Endometrial microvascular endothelial cells (primary cell): ENCODE data around the gene GSTT2. TPM values are rescaled to one million over a fixed set of nuclear protein-coding genes. Genes with fewer than 3 reads are reported as not detected.
"Not testable (repeated sequence)": the region's sequence is repeated elsewhere in the genome, so short reads cannot be mapped to it uniquely, and the experiment has no call there.

Experiments
- in situ Hi-C: cut with HindIII; loops from 2 replicates; pipeline ENCODE4 v1.10.0; 2017; ENCODE audit warnings: low sequenced_read_pairs, low pct_unique_long_range_greater_than_20kb; ENCODE audit errors: inconsistent ontology term
- total RNA-seq: library from RNA; depleted of rRNA; stranded (reverse); fragments of >200 nt; gene quantifications from one replicate; pipeline ENCODE4 v1.2.3, GENCODE V29; 2015; ENCODE audit errors: inconsistent ontology term

GSTT2 gene
- total RNA-seq, 1 donor from 2014 or later, result 0.56 TPM

GRCh38 chr22:23970816-23971486 lies 9.0 kb upstream of the GSTT2 start:
- in situ Hi-C loops, result no loop called here

DNA sequence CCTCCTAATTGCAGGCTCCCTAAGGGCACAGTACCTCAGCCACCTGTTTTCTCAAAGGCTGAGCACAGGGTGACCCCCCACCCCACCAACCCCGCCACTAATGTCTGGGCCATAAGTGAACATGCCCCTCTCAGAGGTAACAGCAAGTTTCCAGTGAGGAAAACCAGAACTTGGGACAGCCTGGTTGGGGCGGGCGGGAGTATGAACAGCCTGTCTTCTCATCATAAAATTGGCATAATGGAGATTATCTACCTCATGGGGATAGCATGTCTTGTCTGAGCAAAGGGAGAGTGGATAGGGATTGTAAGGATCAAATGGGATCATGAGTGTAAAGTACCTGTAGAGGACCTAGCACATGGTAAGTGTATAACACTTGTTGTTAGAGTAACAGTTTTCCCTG lies 8.0 kb upstream of the GSTT2 start:
- in situ Hi-C loops, result not testable (repeated sequence)

- in situ Hi-C loops, result not testable (repeated sequence)
These were observed 5.6 kb upstream of the GSTT2 start, which contains the start of gene DDT for GRCh38 chr22:23974345-23974744. Gene DDT (minus strand): TSS chr22:23974441. CDS start chr22:23974414, 27 bp downstream.

- in situ Hi-C loops, result not testable (repeated sequence)
These were observed 5.0 kb upstream of the GSTT2 start for GRCh38 chr22:23974836-23975352.

DNA sequence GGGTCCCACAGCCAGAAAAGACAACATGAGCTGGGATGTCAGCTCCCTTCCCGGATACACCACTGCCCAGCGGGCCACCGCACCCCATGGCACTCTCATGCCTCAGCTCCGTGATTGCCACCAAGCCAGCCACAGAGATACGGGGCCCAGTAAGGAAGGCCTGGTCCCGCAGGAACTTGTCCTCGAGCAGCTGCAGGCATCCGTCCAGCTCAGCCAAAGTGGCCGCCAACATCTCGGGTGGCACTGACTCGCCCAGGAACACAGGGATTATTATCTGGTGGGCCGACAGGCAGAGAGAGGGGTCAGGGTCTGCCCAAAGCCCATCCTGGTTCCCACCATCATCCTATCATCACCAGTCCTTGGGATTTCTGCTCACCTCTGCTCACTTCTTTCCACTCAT lies 2.6 kb upstream of the GSTT2 start:
- in situ Hi-C loops, result not testable (repeated sequence)

- in situ Hi-C loops, result not testable (repeated sequence)
These were observed 633 bp downstream of the GSTT2 start for GRCh38 chr22:23980567-23980966.

GRCh38 chr22:23984430-23984829 lies 4.5 kb downstream of the GSTT2 start:
- in situ Hi-C loops, result no loop called here

DNA sequence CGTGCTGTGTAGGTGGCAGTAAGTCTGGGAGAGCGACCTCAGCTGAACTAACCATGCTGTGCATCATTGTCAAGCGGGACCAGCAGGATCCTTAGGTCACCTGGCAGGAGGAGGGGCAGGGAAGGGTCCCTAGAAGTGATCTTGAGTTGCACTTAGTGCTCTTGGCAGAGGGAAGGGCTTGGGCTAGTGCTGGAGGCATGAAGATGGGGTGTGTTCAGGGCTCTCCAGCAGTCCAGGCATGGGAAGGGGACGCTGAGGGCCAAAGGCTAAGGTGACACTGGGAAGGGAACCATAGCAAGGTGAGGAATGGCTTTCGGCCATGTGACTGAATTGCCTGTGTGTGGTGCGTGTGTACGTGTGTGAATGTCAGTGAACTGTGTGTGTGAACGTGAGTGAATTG lies 6.2 kb downstream of the GSTT2 start:
- in situ Hi-C loops, result not testable (repeated sequence)

- in situ Hi-C loops, result not testable (repeated sequence)
These were observed 6.7 kb downstream of the GSTT2 start for GRCh38 chr22:23986538-23987178.

DNA sequence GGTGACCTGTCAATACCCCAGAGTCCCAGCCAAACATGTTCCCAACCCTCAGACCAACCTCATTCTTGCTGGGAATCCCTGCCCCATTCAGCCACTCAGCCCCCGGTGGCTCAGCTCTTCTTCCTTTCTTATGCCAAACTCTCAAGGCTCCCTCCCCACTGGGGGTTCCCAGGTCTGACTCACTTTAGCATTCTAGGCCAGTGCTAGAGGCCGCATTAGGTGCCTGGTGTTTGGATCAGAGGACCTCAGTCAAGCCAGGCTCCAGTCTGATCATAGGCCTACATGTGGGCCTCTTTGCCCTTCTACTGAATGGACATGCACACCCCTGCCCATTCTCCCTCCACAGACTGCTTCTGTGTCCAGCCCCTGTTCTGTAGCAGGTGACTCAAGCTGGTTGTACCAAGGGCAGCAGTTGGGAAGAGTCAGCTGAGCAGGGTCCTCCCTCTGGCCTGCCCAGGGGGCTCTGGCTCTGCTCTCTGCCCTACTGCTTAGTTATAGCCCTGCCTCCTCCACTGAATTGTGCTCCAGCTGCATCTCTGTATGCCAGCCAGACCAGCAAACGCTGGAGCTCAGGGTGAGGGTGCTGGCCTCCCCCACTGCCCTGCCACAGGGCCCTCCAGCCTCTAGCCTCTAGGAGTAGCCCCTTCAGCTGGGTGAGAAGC lies 9.8 kb downstream of the GSTT2 start:
- in situ Hi-C loops, result not testable (repeated sequence)

DNA sequence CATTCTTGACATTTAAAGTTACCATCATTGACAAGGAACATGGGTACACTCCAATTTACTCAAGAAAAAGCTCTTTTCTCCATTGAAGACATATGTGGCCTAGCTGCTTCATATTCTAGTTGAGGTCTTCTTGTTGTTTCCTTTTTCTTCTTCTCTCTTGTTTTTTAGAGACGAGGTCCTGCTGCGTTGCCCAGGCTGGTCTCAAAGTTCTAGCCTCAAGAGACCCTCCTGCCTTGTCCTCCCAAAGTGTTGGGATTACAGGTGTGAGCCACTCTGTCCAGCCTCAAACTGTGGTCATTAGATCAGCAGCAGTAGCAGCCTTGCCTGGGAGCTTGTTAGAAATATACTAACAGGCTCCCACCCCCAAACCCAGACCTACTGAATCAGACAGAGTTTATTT lies 13.1 kb downstream of the GSTT2 start:
- in situ Hi-C loops, result not testable (repeated sequence)

DNA sequence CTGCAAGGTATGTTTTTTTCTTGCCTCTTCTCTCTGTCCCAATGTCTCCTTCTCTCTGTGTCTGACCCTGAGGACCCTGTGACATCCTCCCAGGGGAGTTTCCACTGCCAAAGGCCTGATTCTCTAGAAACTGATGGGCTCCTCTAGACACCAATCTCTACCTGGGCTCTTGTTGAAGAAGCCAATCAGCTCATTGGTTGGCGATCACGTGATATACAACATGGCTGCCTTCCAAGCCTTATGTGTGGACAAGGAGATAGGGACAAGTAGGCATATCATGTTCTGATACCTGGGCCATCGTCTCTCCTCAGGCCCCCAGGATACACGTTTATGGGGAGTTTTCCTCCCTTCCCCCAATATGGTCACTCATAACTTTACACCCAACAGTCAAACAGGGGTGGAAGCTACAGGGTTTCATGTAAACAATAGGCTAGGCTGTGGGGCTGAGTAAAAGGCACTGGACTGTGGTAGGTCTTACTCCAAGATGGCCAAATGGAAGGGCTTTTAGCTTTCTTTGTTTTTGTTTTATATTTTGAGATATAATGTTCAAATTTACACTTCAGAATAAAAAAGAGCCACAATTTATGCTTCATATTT lies 13.7 kb downstream of the GSTT2 start:
- in situ Hi-C loops, result not testable (repeated sequence)

DNA sequence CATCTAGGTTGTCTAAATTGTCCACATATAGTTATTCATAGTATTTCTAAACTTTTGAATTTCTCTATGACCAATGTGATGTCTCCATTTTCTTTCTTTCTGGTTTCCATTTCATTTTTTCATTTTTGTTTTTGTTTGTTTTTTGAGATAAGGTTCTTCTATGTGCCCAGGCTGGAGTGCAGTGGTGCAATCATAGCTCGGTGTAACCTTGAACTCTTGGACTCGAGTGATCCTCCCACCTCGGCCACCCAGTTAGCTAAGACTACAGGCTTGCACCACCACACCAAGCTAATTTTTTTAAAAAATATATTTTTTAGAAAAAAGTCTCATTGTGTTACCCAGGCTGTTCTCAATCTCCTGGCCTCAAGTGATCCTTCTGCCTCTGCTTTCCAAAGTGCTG lies 17.2 kb downstream of the GSTT2 start:
- in situ Hi-C loops, result no loop called here

GRCh38 chr22:23999779-24000178 lies 19.8 kb downstream of the GSTT2 start:
- in situ Hi-C loops, result not testable (repeated sequence)

DNA sequence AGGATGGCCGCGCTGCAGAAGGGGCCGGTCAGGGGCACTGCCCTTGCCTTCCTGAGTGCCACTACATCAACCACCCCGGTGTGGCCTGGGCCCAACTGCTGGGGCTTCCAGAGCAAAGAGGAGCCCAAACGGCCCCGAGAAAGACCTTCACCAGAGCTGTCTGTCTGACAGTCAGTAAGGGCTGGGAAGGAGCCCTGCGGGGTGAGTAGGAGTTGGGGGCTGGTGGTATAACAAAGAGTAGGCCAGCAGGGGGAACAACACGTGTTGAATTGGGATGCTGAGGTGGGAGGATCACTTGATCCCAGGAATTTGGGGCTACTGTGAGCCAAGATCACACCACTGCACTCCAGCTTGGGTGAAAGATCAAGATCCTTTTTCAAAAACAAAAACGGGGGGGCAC lies 21.4 kb downstream of the GSTT2 start:
- in situ Hi-C loops, result no loop called here

GRCh38 chr22:24002272-24002671 lies 22.3 kb downstream of the GSTT2 start:
- in situ Hi-C loops, result no loop called here

- in situ Hi-C loops, result no loop called here
These were observed 22.9 kb downstream of the GSTT2 start for GRCh38 chr22:24002851-24003250.

DNA sequence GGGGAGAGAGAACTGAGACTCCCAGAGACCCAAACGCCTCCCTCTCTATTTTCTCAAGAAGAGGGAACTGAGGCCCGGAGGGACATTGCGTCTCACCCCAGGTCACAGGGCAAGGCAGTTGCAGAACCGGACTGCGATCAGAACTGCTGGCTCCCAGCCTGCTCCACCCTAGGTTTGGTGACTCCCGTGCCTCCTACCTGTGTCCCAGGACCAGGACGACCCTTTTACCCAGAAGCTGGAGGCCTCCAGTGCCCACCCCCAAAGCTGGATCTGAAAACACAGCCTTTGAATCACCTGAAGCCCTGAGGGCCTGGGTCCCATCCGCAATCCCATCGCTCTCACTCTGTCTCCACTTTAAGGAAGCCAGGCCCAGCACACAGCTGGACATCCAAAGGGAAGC lies 24.0 kb downstream of the GSTT2 start:
- in situ Hi-C loops, result no loop called here

DNA sequence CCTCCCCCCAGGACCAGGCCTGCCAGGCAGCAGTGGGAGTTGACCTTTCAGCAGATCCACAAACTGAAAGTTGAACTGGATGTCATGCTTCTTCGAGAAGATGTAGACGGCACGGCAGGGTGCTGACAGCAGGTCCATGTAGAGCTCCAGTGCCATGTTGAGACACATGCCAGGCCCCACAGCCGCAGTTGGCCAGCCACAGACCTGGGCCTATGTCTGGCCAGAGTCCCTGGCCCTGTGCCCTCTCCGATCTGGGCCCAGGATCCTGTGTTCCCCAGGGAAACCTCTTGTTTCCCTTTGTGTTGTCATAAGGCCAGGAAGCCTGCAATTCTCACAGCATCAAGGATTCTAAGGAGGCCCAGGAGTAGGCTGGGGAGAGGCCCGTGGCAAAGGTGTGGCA lies 25.3 kb downstream of the GSTT2 start, which contains the start of gene GSTT4:
Gene GSTT4, minus strand, starts transcription at position 253 of the 400 bp plus-strand sequence. Its CDS starts 97 bp downstream, at position 156.
- in situ Hi-C loops, result no loop called here
